Natural killer cell treated with Interleukin-12 subunit alpha and Interleukin-12 subunit beta and Interleukin-15 and Interleukin-18, amount 100 ng/mL, for 72 hours (primary cell): ENCODE measurements around the gene METTL23. TPM values are rescaled to one million over a fixed set of nuclear protein-coding genes. Genes with fewer than 3 reads are reported as not detected.
A peak's percentile ranks its signal among the peaks of the same experiment; 100 is the strongest.

Experiments used
- ATAC-seq, 2 donors: fragments of 150-1000 bp; cut with Tn5 transposase in 1 of 2; sonication (Bioruptor Pico), chemical (Tn5 transposase) in 1 of 2; 2 replicates each; pipeline ENCODE4 v1.10.0; 2021
- DNase-seq: peaks from one replicate; pipeline ENCODE4 v3.0.0; 2022; ENCODE audit warnings: low spot score
- H3K27ac Mint-ChIP-seq, 2 donors: 1 replicate in 1 of 2; 2 replicates in 1 of 2; pipeline ENCODE4 v1.8.0; 2022; ENCODE audit warnings: mixed read lengths in 2 of 2, mild to moderate bottlenecking in 1 of 2, moderate library complexity in 1 of 2
- H3K27me3 Mint-ChIP-seq, 2 donors: 1 replicate in 1 of 2; 2 replicates in 1 of 2; pipeline ENCODE4 v1.8.0; 2022; ENCODE audit warnings: mixed read lengths in 2 of 2
- H3K36me3 Mint-ChIP-seq: one replicate; pipeline ENCODE4 v1.8.0; 2022; ENCODE audit warnings: mixed read lengths
- H3K4me1 Mint-ChIP-seq, 2 donors: 1 replicate in 1 of 2; 2 replicates in 1 of 2; pipeline ENCODE4 v1.8.0; 2022; ENCODE audit warnings: low read depth in 2 of 2, mixed read lengths in 2 of 2, mild to moderate bottlenecking in 1 of 2
- H3K4me3 Mint-ChIP-seq: one replicate; pipeline ENCODE4 v1.8.0; 2022; ENCODE audit warnings: mixed read lengths
- H3K9me3 Mint-ChIP-seq: 2 replicates; pipeline ENCODE4 v1.8.0; 2022; ENCODE audit warnings: mixed read lengths
- total RNA-seq, 2 donors: library from RNA; stranded (reverse); gene quantifications; one replicate each; pipeline ENCODE4 v1.2.3, GENCODE V29; 2022

METTL23 gene
- total RNA-seq: 10 to 100 TPM; 26.4 to 37.0 TPM

GRCh38 chr17:76726776-76727718, at the start of gene METTL23:
Gene METTL23 (plus strand): TSS chr17:76726839. CDS start chr17:76729711, 2,872 bp downstream.
- H3K36me3 Mint-ChIP-seq: peaks cover 13% of the 10 kb centered on the region
- H3K4me3 Mint-ChIP-seq: peak within 1 kb of the TSS; percentile 96
- peak; percentile 89 for DNase-seq
- no peaks in the 10 kb centered on the region for H3K27me3 Mint-ChIP-seq
- H3K27ac Mint-ChIP-seq: peak within 1 kb of the TSS; percentile 89 to 91
- ATAC-seq: peak; percentile 73 to 75
- H3K4me1 Mint-ChIP-seq: peaks cover 27 to 32% of the 10 kb centered on the region in 2 donors
- H3K9me3 Mint-ChIP-seq: no peaks in the 10 kb centered on the region

GRCh38 chr17:76677406-76677805, 49.2 kb upstream of the METTL23 start:
- Mint-ChIP-seq H3K9me3 (no peaks in the 10 kb centered on the region), H3K4me3 (no peak overlapping the region), H3K27me3 (no peaks in the 10 kb centered on the region), H3K27ac (no peak overlapping the region), H3K36me3 (no peaks in the 10 kb centered on the region), H3K4me1 (peaks cover 20 to 21% of the 10 kb centered on the region in 2 donors)
- ATAC-seq (no peak), DNase-seq (no peak)

- DNase-seq: no peak
- Mint-ChIP-seq H3K4me3 (no peak overlapping the region), H3K36me3 (no peaks in the 10 kb centered on the region), H3K27me3 (no peaks in the 10 kb centered on the region), H3K9me3 (no peaks in the 10 kb centered on the region), H3K4me1 (peaks cover 18 to 21% of the 10 kb centered on the region in 2 donors), H3K27ac (no peak overlapping the region)
- ATAC-seq: peak; percentile 71 to 82
These were observed 48.3 kb upstream of the METTL23 start for GRCh38 chr17:76678330-76678729.

- Mint-ChIP-seq H3K27me3 (no peaks in the 10 kb centered on the region), H3K4me3 (no peak overlapping the region), H3K27ac (no peak overlapping the region), H3K4me1 (peaks cover 18 to 25% of the 10 kb centered on the region in 2 donors), H3K9me3 (no peaks in the 10 kb centered on the region), H3K36me3 (no peaks in the 10 kb centered on the region)
- DNase-seq (no peak), ATAC-seq (no peak)
These were observed 47.4 kb upstream of the METTL23 start for GRCh38 chr17:76679239-76679638.

- no peak for DNase-seq
- ATAC-seq: peak; percentile 59 to 79
- no peaks in the 10 kb centered on the region for H3K36me3 Mint-ChIP-seq
- H3K4me1 Mint-ChIP-seq: peaks cover 18 to 25% of the 10 kb centered on the region in 2 donors
- peak overlapping the region; percentile 60 for H3K4me3 Mint-ChIP-seq
- H3K27me3 Mint-ChIP-seq: no peaks in the 10 kb centered on the region
- H3K27ac Mint-ChIP-seq: peak overlapping the region; percentile 36 to 68
- no peaks in the 10 kb centered on the region for H3K9me3 Mint-ChIP-seq
These were observed 45.2 kb upstream of the METTL23 start for GRCh38 chr17:76681222-76682137.

GRCh38 chr17:76682296-76682695, 44.3 kb upstream of the METTL23 start:
- H3K27me3 Mint-ChIP-seq: no peaks in the 10 kb centered on the region
- H3K9me3 Mint-ChIP-seq: no peaks in the 10 kb centered on the region
- H3K27ac Mint-ChIP-seq: peak overlapping the region; percentile 36 to 68
- no peak for DNase-seq
- no peaks in the 10 kb centered on the region for H3K36me3 Mint-ChIP-seq
- ATAC-seq: no peak
- H3K4me3 Mint-ChIP-seq: peak overlapping the region; percentile 60
- peaks cover 18 to 25% of the 10 kb centered on the region in 2 donors for H3K4me1 Mint-ChIP-seq

GRCh38 chr17:76683011-76683755, 43.5 kb upstream of the METTL23 start:
- H3K4me1 Mint-ChIP-seq: peaks cover 18 to 25% of the 10 kb centered on the region in 2 donors
- no peak overlapping the region for H3K4me3 Mint-ChIP-seq
- H3K9me3 Mint-ChIP-seq: no peaks in the 10 kb centered on the region
- H3K36me3 Mint-ChIP-seq: no peaks in the 10 kb centered on the region
- no peak overlapping the region for H3K27ac Mint-ChIP-seq
- DNase-seq: no peak
- no peak for ATAC-seq
- no peaks in the 10 kb centered on the region for H3K27me3 Mint-ChIP-seq

- Mint-ChIP-seq H3K9me3 (no peaks in the 10 kb centered on the region), H3K27me3 (no peaks in the 10 kb centered on the region), H3K27ac (no peak overlapping the region), H3K4me1 (peaks cover 18 to 30% of the 10 kb centered on the region in 2 donors), H3K4me3 (no peak overlapping the region), H3K36me3 (no peaks in the 10 kb centered on the region)
- DNase-seq: no peak
- no peak for ATAC-seq
These were observed 42.5 kb upstream of the METTL23 start for GRCh38 chr17:76683921-76684745.

- no peak for ATAC-seq
- peaks cover 18 to 30% of the 10 kb centered on the region in 2 donors for H3K4me1 Mint-ChIP-seq
- H3K36me3 Mint-ChIP-seq: no peaks in the 10 kb centered on the region
- H3K4me3 Mint-ChIP-seq: no peak overlapping the region
- no peak for DNase-seq
- no peak overlapping the region for H3K27ac Mint-ChIP-seq
- no peaks in the 10 kb centered on the region for H3K27me3 Mint-ChIP-seq
- no peaks in the 10 kb centered on the region for H3K9me3 Mint-ChIP-seq
These were observed 41.9 kb upstream of the METTL23 start for GRCh38 chr17:76684756-76685155.

GRCh38 chr17:76685366-76685765, 41.3 kb upstream of the METTL23 start:
- no peak overlapping the region for H3K4me3 Mint-ChIP-seq
- H3K9me3 Mint-ChIP-seq: no peaks in the 10 kb centered on the region
- DNase-seq: no peak
- no peak for ATAC-seq
- H3K36me3 Mint-ChIP-seq: no peaks in the 10 kb centered on the region
- no peak overlapping the region for H3K27ac Mint-ChIP-seq
- peaks cover 18 to 30% of the 10 kb centered on the region in 2 donors for H3K4me1 Mint-ChIP-seq
- no peaks in the 10 kb centered on the region for H3K27me3 Mint-ChIP-seq

GRCh38 chr17:76685846-76686245, 40.8 kb upstream of the METTL23 start:
- no peak for ATAC-seq
- H3K4me1 Mint-ChIP-seq: peaks cover 18 to 27% of the 10 kb centered on the region in 2 donors
- H3K9me3 Mint-ChIP-seq: no peaks in the 10 kb centered on the region
- H3K4me3 Mint-ChIP-seq: no peak overlapping the region
- no peak overlapping the region for H3K27ac Mint-ChIP-seq
- no peak for DNase-seq
- H3K36me3 Mint-ChIP-seq: no peaks in the 10 kb centered on the region
- H3K27me3 Mint-ChIP-seq: no peaks in the 10 kb centered on the region

- Mint-ChIP-seq H3K27ac (no peak overlapping the region), H3K9me3 (no peaks in the 10 kb centered on the region), H3K36me3 (no peaks in the 10 kb centered on the region), H3K4me1 (peaks cover 9 to 19% of the 10 kb centered on the region in 2 donors), H3K27me3 (no peaks in the 10 kb centered on the region), H3K4me3 (no peak overlapping the region)
- no peak for DNase-seq
- ATAC-seq: no peak
These were observed 39.9 kb upstream of the METTL23 start for GRCh38 chr17:76686538-76687297.
